Activated gamma-delta T cell treated with Interleukin-2 at 50 U/mL for 16 hours (primary cell): ENCODE data around the gene MBTPS1.

Source experiments
- DNase-seq: peaks from one replicate; pipeline ENCODE4 v3.0.0-alpha.2; 2020

The MBTPS1 gene

GRCh38 chr16:84031556-84031955, 85.2 kb downstream of the MBTPS1 start:
- no peak for DNase-seq

GRCh38 chr16:84029297-84030047, 87.3 kb downstream of the MBTPS1 start:
- no peak for DNase-seq

GRCh38 chr16:84027625-84028024, 89.1 kb downstream of the MBTPS1 start:
- DNase-seq = no peak

GRCh38 chr16:84026606-84027005, 90.1 kb downstream of the MBTPS1 start:
- DNase-seq = no peak

GRCh38 chr16:84024854-84025253, 91.9 kb downstream of the MBTPS1 start:
- DNase-seq = no peak

GRCh38 chr16:84022644-84023043, 94.1 kb downstream of the MBTPS1 start:
- no peak for DNase-seq

- DNase-seq = no peak
Measured at GRCh38 chr16:84021488-84021887, 95.3 kb downstream of the MBTPS1 start.

GRCh38 chr16:84020353-84020752, 96.4 kb downstream of the MBTPS1 start:
- DNase-seq = no peak

GRCh38 chr16:84018710-84019109, 98.0 kb downstream of the MBTPS1 start:
- DNase-seq = no peak

- no peak for DNase-seq
Measured at GRCh38 chr16:84016477-84016876, 100.3 kb downstream of the MBTPS1 start.

- no peak for DNase-seq
Measured at GRCh38 chr16:84015399-84015798, 101.3 kb downstream of the MBTPS1 start.

- no peak for DNase-seq
Measured at GRCh38 chr16:84014570-84015327, 102.0 kb downstream of the MBTPS1 start.

- DNase-seq = peak; percentile 6
Measured at GRCh38 chr16:84013787-84014569, 102.8 kb downstream of the MBTPS1 start.

- DNase-seq = no peak
Measured at GRCh38 chr16:84009282-84009681, 107.5 kb downstream of the MBTPS1 start.

GRCh38 chr16:84007965-84008364, 108.8 kb downstream of the MBTPS1 start:
- no peak for DNase-seq

- no peak for DNase-seq
Measured at GRCh38 chr16:84007520-84007919, 109.2 kb downstream of the MBTPS1 start.

GRCh38 chr16:84005391-84005790, 111.4 kb downstream of the MBTPS1 start:
- no peak for DNase-seq

GRCh38 chr16:84004442-84004841, 112.3 kb downstream of the MBTPS1 start:
- DNase-seq = no peak
